ENCODE measurements around the gene STX8. TPM values are rescaled to one million over a fixed set of nuclear protein-coding genes. Genes with fewer than 3 reads are reported as not detected.

Gene STX8
- total and polyA plus RNA-seq, 4 donors, result 14.7 to 39.5 (median 28.7) TPM

- TF ChIP-seq, protein P1, sequence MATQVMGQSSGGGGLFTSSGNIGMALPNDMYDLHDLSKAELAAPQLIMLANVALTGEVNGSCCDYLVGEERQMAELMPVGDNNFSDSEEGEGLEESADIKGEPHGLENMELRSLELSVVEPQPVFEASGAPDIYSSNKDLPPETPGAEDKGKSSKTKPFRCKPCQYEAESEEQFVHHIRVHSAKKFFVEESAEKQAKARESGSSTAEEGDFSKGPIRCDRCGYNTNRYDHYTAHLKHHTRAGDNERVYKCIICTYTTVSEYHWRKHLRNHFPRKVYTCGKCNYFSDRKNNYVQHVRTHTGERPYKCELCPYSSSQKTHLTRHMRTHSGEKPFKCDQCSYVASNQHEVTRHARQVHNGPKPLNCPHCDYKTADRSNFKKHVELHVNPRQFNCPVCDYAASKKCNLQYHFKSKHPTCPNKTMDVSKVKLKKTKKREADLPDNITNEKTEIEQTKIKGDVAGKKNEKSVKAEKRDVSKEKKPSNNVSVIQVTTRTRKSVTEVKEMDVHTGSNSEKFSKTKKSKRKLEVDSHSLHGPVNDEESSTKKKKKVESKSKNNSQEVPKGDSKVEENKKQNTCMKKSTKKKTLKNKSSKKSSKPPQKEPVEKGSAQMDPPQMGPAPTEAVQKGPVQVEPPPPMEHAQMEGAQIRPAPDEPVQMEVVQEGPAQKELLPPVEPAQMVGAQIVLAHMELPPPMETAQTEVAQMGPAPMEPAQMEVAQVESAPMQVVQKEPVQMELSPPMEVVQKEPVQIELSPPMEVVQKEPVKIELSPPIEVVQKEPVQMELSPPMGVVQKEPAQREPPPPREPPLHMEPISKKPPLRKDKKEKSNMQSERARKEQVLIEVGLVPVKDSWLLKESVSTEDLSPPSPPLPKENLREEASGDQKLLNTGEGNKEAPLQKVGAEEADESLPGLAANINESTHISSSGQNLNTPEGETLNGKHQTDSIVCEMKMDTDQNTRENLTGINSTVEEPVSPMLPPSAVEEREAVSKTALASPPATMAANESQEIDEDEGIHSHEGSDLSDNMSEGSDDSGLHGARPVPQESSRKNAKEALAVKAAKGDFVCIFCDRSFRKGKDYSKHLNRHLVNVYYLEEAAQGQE (IDR thresholded peaks at IDR 0.05), result no peak
- no peak for TF ChIP-seq MAX (IDR thresholded peaks at IDR 0.05)
- no peak for TF ChIP-seq FOXA2 (IDR thresholded peaks at IDR 0.05)
- no peak for TF ChIP-seq TAF1 (conservative IDR thresholded peaks at IDR 0.05)
- TF ChIP-seq, protein P2, sequence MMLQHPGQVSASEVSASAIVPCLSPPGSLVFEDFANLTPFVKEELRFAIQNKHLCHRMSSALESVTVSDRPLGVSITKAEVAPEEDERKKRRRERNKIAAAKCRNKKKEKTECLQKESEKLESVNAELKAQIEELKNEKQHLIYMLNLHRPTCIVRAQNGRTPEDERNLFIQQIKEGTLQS (IDR thresholded peaks at IDR 0.05), result no peak
- TF ChIP-seq GABPA (IDR thresholded peaks at IDR 0.05 in 1 of 2, conservative IDR thresholded peaks at IDR 0.05 in 1 of 2), result no peak
- TF ChIP-seq EGR1 (IDR thresholded peaks at IDR 0.05; ENCODE audit: low read depth in 2 of 2), result no peak
- no peak for TF ChIP-seq RAD21 (IDR thresholded peaks at IDR 0.05)
- TF ChIP-seq HNF4A (conservative IDR thresholded peaks at IDR 0.05), result no peak
- no peak for TF ChIP-seq HNF4G (IDR thresholded peaks at IDR 0.05)
Measured at GRCh38 chr17:9266031-9266680, 309.5 kb downstream of the STX8 start (continued).

DNA sequence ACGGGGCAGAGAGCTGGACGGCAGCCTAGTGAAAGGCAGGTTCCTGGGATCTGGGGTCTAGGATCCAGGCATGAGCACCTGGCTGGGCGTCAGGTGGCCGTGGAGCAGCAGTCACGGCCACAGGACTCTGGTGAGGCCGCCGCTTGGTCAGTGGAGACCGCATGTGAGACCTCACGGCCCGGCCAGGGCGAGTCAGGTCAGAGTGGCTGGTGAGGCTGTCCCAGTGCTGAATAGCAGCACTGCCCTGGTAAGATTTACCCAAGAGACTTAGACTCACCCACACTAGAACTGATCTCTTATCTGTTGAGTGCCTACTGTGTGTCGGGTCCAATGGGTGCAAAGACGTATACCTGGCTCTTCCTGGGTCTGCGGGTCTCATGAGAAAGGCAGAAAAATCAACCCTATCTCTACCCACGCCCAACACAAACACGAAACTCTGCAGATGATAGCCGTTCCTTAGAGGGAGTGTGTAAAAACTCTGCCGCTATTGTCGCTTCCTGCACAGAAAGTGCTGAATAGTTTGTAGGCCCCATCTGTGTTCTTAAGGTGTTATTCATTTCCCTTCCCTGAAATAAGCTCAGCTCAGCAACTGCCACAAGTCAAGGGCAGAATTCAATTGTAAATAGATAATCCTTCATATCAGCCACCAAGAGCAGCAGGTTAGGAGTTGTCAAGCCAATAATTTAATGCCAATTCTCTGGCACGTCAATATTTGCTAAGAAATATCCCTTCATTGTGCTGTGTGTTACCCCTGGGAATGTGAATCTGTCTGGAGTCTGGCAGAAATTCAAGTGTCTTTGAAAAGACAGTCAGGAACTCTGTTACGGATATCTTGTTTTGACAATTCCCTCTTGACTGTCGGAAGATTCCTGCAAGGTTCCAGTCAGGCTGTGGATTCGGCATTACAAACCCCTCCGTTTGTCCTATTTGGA is 314.3 kb downstream of the STX8 start:
- Histone ChIP-seq H3K9me3 (ENCODE audit: control insufficient read depth in 4 of 4, low read length in 3 of 4) (peaks cover 0 to 6% (median 2%) of the 10 kb centered on the region in 4 donors), H3K9ac (ENCODE audit: low read depth in 1 of 2, low read length in 2 of 2) (no peak overlapping the region), H3K36me3 (ENCODE audit: control insufficient read depth in 4 of 4, insufficient read depth in 3 of 4, low read depth in 1 of 4, low read length in 3 of 4) (no peaks in the 10 kb centered on the region), H3K27ac (ENCODE audit: low read depth in 1 of 2, low read length in 2 of 2) (no peak overlapping the region), H3K27me3 (ENCODE audit: control insufficient read depth in 4 of 4, insufficient read depth in 4 of 4, low read length in 3 of 4) (no peaks in the 10 kb centered on the region), H3K4me3 (ENCODE audit: low read depth in 1 of 3, low read length in 3 of 3) (no peak overlapping the region), H3K4me1 (ENCODE audit: control insufficient read depth in 4 of 4, insufficient read depth in 4 of 4, low read length in 3 of 4) (peaks cover 0 to 13% (median 6%) of the 10 kb centered on the region in 4 donors)
- DNase-seq (ENCODE audit: low spot score), result no peak
- TF ChIP-seq TAF1 (conservative IDR thresholded peaks at IDR 0.05) (no peak), MAX (IDR thresholded peaks at IDR 0.05) (no peak), YY1 (IDR thresholded peaks at IDR 0.05) (no peak), NR2F2 (IDR thresholded peaks at IDR 0.05) (no peak), HNF4G (IDR thresholded peaks at IDR 0.05) (no peak), GABPA (IDR thresholded peaks at IDR 0.05 in 1 of 2, conservative IDR thresholded peaks at IDR 0.05 in 1 of 2) (no peak), FOXA2 (IDR thresholded peaks at IDR 0.05) (no peak), RAD21 (IDR thresholded peaks at IDR 0.05) (no peak), EGR1 (IDR thresholded peaks at IDR 0.05; ENCODE audit: low read depth in 2 of 2) (no peak)
- TF ChIP-seq, protein P1 (IDR thresholded peaks at IDR 0.05), result no peak
- TF ChIP-seq, protein P2 (IDR thresholded peaks at IDR 0.05), result no peak
- TF ChIP-seq, protein P3, sequence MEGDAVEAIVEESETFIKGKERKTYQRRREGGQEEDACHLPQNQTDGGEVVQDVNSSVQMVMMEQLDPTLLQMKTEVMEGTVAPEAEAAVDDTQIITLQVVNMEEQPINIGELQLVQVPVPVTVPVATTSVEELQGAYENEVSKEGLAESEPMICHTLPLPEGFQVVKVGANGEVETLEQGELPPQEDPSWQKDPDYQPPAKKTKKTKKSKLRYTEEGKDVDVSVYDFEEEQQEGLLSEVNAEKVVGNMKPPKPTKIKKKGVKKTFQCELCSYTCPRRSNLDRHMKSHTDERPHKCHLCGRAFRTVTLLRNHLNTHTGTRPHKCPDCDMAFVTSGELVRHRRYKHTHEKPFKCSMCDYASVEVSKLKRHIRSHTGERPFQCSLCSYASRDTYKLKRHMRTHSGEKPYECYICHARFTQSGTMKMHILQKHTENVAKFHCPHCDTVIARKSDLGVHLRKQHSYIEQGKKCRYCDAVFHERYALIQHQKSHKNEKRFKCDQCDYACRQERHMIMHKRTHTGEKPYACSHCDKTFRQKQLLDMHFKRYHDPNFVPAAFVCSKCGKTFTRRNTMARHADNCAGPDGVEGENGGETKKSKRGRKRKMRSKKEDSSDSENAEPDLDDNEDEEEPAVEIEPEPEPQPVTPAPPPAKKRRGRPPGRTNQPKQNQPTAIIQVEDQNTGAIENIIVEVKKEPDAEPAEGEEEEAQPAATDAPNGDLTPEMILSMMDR (IDR thresholded peaks at IDR 0.05; ENCODE audit: low read depth, low read length, missing input control), result no peak
- 79% methylated on average over 24 of the region's 24 CpGs for WGBS

All from liver (tissue), 9 donors.